Stimulated activated CD8-positive, alpha-beta memory T cell treated with anti-CD3 and anti-CD28 coated beads, Interleukin-15, amount 100 ng/mL, for 1 hour (primary cell): Measurements from ENCODE around the gene RACGAP1.
"Not testable (repeated sequence)": the region's sequence is repeated elsewhere in the genome, so short reads cannot be mapped to it uniquely, and the experiment has no call there.

ENCODE experiments used
- DNase-seq: peaks from one replicate; pipeline ENCODE4 v3.0.0-alpha.2; 2020; ENCODE audit warnings: low read depth

The RACGAP1 gene

GRCh38 chr12:50030449-50030848 is 5.2 kb upstream of the RACGAP1 start:
- DNase-seq: not testable (repeated sequence)

GRCh38 chr12:50026691-50027090 is 1.4 kb upstream of the RACGAP1 start:
- DNase-seq: no peak

GRCh38 chr12:50024805-50025186 is 498 bp downstream of the RACGAP1 start:
- DNase-seq: no peak

- DNase-seq: no peak
Observed at GRCh38 chr12:50024227-50024626, 1.1 kb downstream of the RACGAP1 start.

- no peak for DNase-seq
Observed at GRCh38 chr12:50022903-50023302, 2.4 kb downstream of the RACGAP1 start.

- no peak for DNase-seq
Observed at GRCh38 chr12:50021031-50021430, 4.3 kb downstream of the RACGAP1 start.

GRCh38 chr12:50019524-50019923 is 5.8 kb downstream of the RACGAP1 start:
- DNase-seq: no peak

GRCh38 chr12:50018968-50019367 is 6.3 kb downstream of the RACGAP1 start:
- DNase-seq: no peak

- DNase-seq: no peak
Observed at GRCh38 chr12:50018154-50018553, 7.1 kb downstream of the RACGAP1 start.

- no peak for DNase-seq
Observed at GRCh38 chr12:50017641-50018040, 7.7 kb downstream of the RACGAP1 start.

GRCh38 chr12:50016501-50017475 is 8.5 kb downstream of the RACGAP1 start:
- no peak for DNase-seq

- DNase-seq: no peak
Observed at GRCh38 chr12:50014342-50014741, 11.0 kb downstream of the RACGAP1 start.

- DNase-seq: no peak
Observed at GRCh38 chr12:50013361-50014147, 11.7 kb downstream of the RACGAP1 start.

GRCh38 chr12:50006754-50007442 is 18.4 kb downstream of the RACGAP1 start:
- DNase-seq: no peak

- no peak for DNase-seq
Observed at GRCh38 chr12:50006280-50006679, 19.0 kb downstream of the RACGAP1 start.

GRCh38 chr12:50005175-50005574 is 20.1 kb downstream of the RACGAP1 start:
- DNase-seq: no peak

- DNase-seq: no peak
Observed at GRCh38 chr12:50004696-50005095, 20.6 kb downstream of the RACGAP1 start.

- no peak for DNase-seq
Observed at GRCh38 chr12:50003595-50003994, 21.7 kb downstream of the RACGAP1 start.

- DNase-seq: no peak
Observed at GRCh38 chr12:49998453-49998852, 26.8 kb downstream of the RACGAP1 start.

- DNase-seq: no peak
Observed at GRCh38 chr12:49990273-49990672, 35.0 kb downstream of the RACGAP1 start.

GRCh38 chr12:49989400-49989799 is 35.9 kb downstream of the RACGAP1 start:
- not testable (repeated sequence) for DNase-seq

GRCh38 chr12:49987625-49988303 is 37.5 kb downstream of the RACGAP1 start:
- DNase-seq: no peak
